ENCODE data around the gene PDE1C. TPM values are rescaled to one million over a fixed set of nuclear protein-coding genes. Genes with fewer than 3 reads are reported as not detected.

Gene PDE1C
- total and polyA plus RNA-seq, 2 experiments from 2014 or later, result 23.5 to 33.8 TPM

GRCh38 chr7:31858055-31858454 is 212.2 kb downstream of the PDE1C start:
- TF ChIP-seq EZH2 (IDR thresholded peaks at IDR 0.05; ENCODE audit: insufficient read depth, poor library complexity, severe bottlenecking), result no peak
- TF ChIP-seq EZH2phosphoT487 (IDR thresholded peaks at IDR 0.05; ENCODE audit: insufficient read depth, low read depth), result no peak
- no peaks in the 10 kb centered on the region for H4K20me1 ChIP-seq (ENCODE audit: insufficient read depth)
- H2AFZ ChIP-seq, result no peak overlapping the region
- WGBS, 2 experiments (ENCODE audit: low coverage in 1 of 2, low lambda C conversion rate in 2 of 2, missing lambda C conversion rate in 2 of 2), result 36 to 45% methylated on average over 2 of the region's 2 CpGs
- no peaks in the 10 kb centered on the region for H3K9me3 ChIP-seq (ENCODE audit: low read depth)
- H3K27me3 ChIP-seq (replicated peaks; ENCODE audit: insufficient read depth), result no peaks in the 10 kb centered on the region
- H3K79me2 ChIP-seq (ENCODE audit: insufficient read depth), result no peaks in the 10 kb centered on the region
- H3K36me3 ChIP-seq (ENCODE audit: low read depth), result no peaks in the 10 kb centered on the region
- no peak overlapping the region for H3K4me2 ChIP-seq (ENCODE audit: unreplicated experiment)
- peak; percentile 51 for DNase-seq
- H3K27ac ChIP-seq, result no peak overlapping the region
- H3K4me1 ChIP-seq (ENCODE audit: insufficient read depth), result no peaks in the 10 kb centered on the region
- no peaks in the 10 kb centered on the region for H3K9me2 ChIP-seq (ENCODE audit: insufficient read depth)
- H3F3A ChIP-seq (ENCODE audit: insufficient read depth), result no peaks in the 10 kb centered on the region
- H3K4me3 ChIP-seq, result no peak overlapping the region
- H3K9ac ChIP-seq, result no peak overlapping the region
- in situ Hi-C loops (cut with MboI), result no loop called here

- no peak overlapping the region for H3K4me2 ChIP-seq (ENCODE audit: unreplicated experiment)
- TF ChIP-seq EZH2phosphoT487 (IDR thresholded peaks at IDR 0.05; ENCODE audit: insufficient read depth, low read depth) (no peak), EZH2 (IDR thresholded peaks at IDR 0.05; ENCODE audit: insufficient read depth, poor library complexity, severe bottlenecking) (no peak)
- H3K9me2 ChIP-seq (ENCODE audit: insufficient read depth), result no peaks in the 10 kb centered on the region
- 22 to 25% methylated on average over 2 of the region's 2 CpGs for WGBS, 2 experiments (ENCODE audit: low coverage in 1 of 2, low lambda C conversion rate in 2 of 2, missing lambda C conversion rate in 2 of 2)
- no peaks in the 10 kb centered on the region for H3K79me2 ChIP-seq (ENCODE audit: insufficient read depth)
- H3F3A ChIP-seq (ENCODE audit: insufficient read depth), result no peaks in the 10 kb centered on the region
- no peaks in the 10 kb centered on the region for H3K9me3 ChIP-seq (ENCODE audit: low read depth)
- H3K36me3 ChIP-seq (ENCODE audit: low read depth), result no peaks in the 10 kb centered on the region
- H4K20me1 ChIP-seq (ENCODE audit: insufficient read depth), result no peaks in the 10 kb centered on the region
- no peaks in the 10 kb centered on the region for H3K4me1 ChIP-seq (ENCODE audit: insufficient read depth)
- no peak overlapping the region for H2AFZ ChIP-seq
- DNase-seq, result no peak
- no peak overlapping the region for H3K9ac ChIP-seq
- H3K27ac ChIP-seq, result no peak overlapping the region
- in situ Hi-C loops (cut with MboI), result no loop called here
- no peaks in the 10 kb centered on the region for H3K27me3 ChIP-seq (replicated peaks; ENCODE audit: insufficient read depth)
- H3K4me3 ChIP-seq, result no peak overlapping the region
Measured at GRCh38 chr7:31857172-31857571, 213.0 kb downstream of the PDE1C start.

GRCh38 chr7:31856337-31856736 is 213.9 kb downstream of the PDE1C start:
- no peak overlapping the region for H3K27ac ChIP-seq
- no peaks in the 10 kb centered on the region for H3F3A ChIP-seq (ENCODE audit: insufficient read depth)
- no peaks in the 10 kb centered on the region for H3K79me2 ChIP-seq (ENCODE audit: insufficient read depth)
- H4K20me1 ChIP-seq (ENCODE audit: insufficient read depth), result no peaks in the 10 kb centered on the region
- H3K9ac ChIP-seq, result no peak overlapping the region
- no peak overlapping the region for H3K4me2 ChIP-seq (ENCODE audit: unreplicated experiment)
- 38 to 41% methylated on average over 4 of the region's 4 CpGs for WGBS, 2 experiments (ENCODE audit: low coverage in 1 of 2, low lambda C conversion rate in 2 of 2, missing lambda C conversion rate in 2 of 2)
- DNase-seq, result no peak
- H2AFZ ChIP-seq, result no peak overlapping the region
- no peaks in the 10 kb centered on the region for H3K27me3 ChIP-seq (replicated peaks; ENCODE audit: insufficient read depth)
- no peaks in the 10 kb centered on the region for H3K9me2 ChIP-seq (ENCODE audit: insufficient read depth)
- H3K4me3 ChIP-seq, result no peak overlapping the region
- H3K4me1 ChIP-seq (ENCODE audit: insufficient read depth), result no peaks in the 10 kb centered on the region
- in situ Hi-C loops (cut with MboI), result no loop called here
- TF ChIP-seq EZH2phosphoT487 (IDR thresholded peaks at IDR 0.05; ENCODE audit: insufficient read depth, low read depth) (no peak), EZH2 (IDR thresholded peaks at IDR 0.05; ENCODE audit: insufficient read depth, poor library complexity, severe bottlenecking) (no peak)
- H3K9me3 ChIP-seq (ENCODE audit: low read depth), result no peaks in the 10 kb centered on the region
- no peaks in the 10 kb centered on the region for H3K36me3 ChIP-seq (ENCODE audit: low read depth)

- no peaks in the 10 kb centered on the region for H3F3A ChIP-seq (ENCODE audit: insufficient read depth)
- H3K36me3 ChIP-seq (ENCODE audit: low read depth), result no peaks in the 10 kb centered on the region
- no peak overlapping the region for H3K4me3 ChIP-seq
- 5 to 8% methylated on average over 1 of the region's 1 CpG for WGBS, 2 experiments (ENCODE audit: low coverage in 1 of 2, low lambda C conversion rate in 2 of 2, missing lambda C conversion rate in 2 of 2)
- no peaks in the 10 kb centered on the region; the same call in 1 of the 2 replicates for H3K4me1 ChIP-seq (ENCODE audit: insufficient read depth)
- H3K9me2 ChIP-seq (ENCODE audit: insufficient read depth), result no peaks in the 10 kb centered on the region
- H3K4me2 ChIP-seq (ENCODE audit: unreplicated experiment), result no peak overlapping the region
- no peak overlapping the region for H3K27ac ChIP-seq
- no peaks in the 10 kb centered on the region for H3K79me2 ChIP-seq (ENCODE audit: insufficient read depth)
- no peak for DNase-seq
- no peak overlapping the region for H2AFZ ChIP-seq
- H3K9me3 ChIP-seq (ENCODE audit: low read depth), result no peaks in the 10 kb centered on the region
- H3K9ac ChIP-seq, result no peak overlapping the region
- in situ Hi-C loops (cut with MboI), result no loop called here
- H3K27me3 ChIP-seq (replicated peaks; ENCODE audit: insufficient read depth), result no peaks in the 10 kb centered on the region
- TF ChIP-seq EZH2 (IDR thresholded peaks at IDR 0.05; ENCODE audit: insufficient read depth, poor library complexity, severe bottlenecking), result no peak
- no peak for TF ChIP-seq EZH2phosphoT487 (IDR thresholded peaks at IDR 0.05; ENCODE audit: insufficient read depth, low read depth)
- no peaks in the 10 kb centered on the region for H4K20me1 ChIP-seq (ENCODE audit: insufficient read depth)
Measured at GRCh38 chr7:31855530-31855929, 214.7 kb downstream of the PDE1C start.

GRCh38 chr7:31853380-31853779 is 216.8 kb downstream of the PDE1C start:
- Histone ChIP-seq H3F3A (ENCODE audit: insufficient read depth) (no peaks in the 10 kb centered on the region), H3K27ac (no peak overlapping the region), H3K36me3 (ENCODE audit: low read depth) (no peaks in the 10 kb centered on the region), H3K4me2 (ENCODE audit: unreplicated experiment) (no peak overlapping the region), H3K27me3 (replicated peaks; ENCODE audit: insufficient read depth) (no peaks in the 10 kb centered on the region), H3K9me3 (ENCODE audit: low read depth) (no peaks in the 10 kb centered on the region), H4K20me1 (ENCODE audit: insufficient read depth) (no peaks in the 10 kb centered on the region), H3K9me2 (ENCODE audit: insufficient read depth) (no peaks in the 10 kb centered on the region), H2AFZ (no peak overlapping the region), H3K79me2 (ENCODE audit: insufficient read depth) (no peaks in the 10 kb centered on the region), H3K4me3 (no peak overlapping the region), H3K9ac (no peak overlapping the region), H3K4me1 (ENCODE audit: insufficient read depth) (peaks cover 4% of the 10 kb centered on the region; the same call in 1 of the 2 replicates)
- 30 to 37% methylated on average over 5 of the region's 5 CpGs for WGBS, 2 experiments (ENCODE audit: low coverage in 1 of 2, low lambda C conversion rate in 2 of 2, missing lambda C conversion rate in 2 of 2)
- peak; percentile 42 for DNase-seq
- TF ChIP-seq EZH2phosphoT487 (IDR thresholded peaks at IDR 0.05; ENCODE audit: insufficient read depth, low read depth) (no peak), EZH2 (IDR thresholded peaks at IDR 0.05; ENCODE audit: insufficient read depth, poor library complexity, severe bottlenecking) (no peak)
- in situ Hi-C loops (cut with MboI), result no loop called here

Data from GM23248 (cell line).